H1 (cell line): ENCODE measurements around the gene MBD3. TPM values are rescaled to one million over a fixed set of nuclear protein-coding genes. Genes with fewer than 3 reads are reported as not detected.

Experiments
- CTCF ChIA-PET: fragments of 300-600 bp; sonication (Branson Sonifier 250); formaldehyde crosslinking; loops from one replicate; lab custom pipeline; 2021; ENCODE audit not compliant: partially characterized antibody; lab: Charles Lee
- POLR2A ChIA-PET: fragments of 300-600 bp; sonication (Branson Sonifier 250); formaldehyde crosslinking; loops from one replicate; lab custom pipeline; 2021; ENCODE audit warnings: inconsistent platforms; ENCODE audit not compliant: partially characterized antibody; lab: Charles Lee
- DNase-seq, 2 experiments: peaks; one replicate each; pipeline versions ENCODE4 v3.0.0 to v3.0.0-alpha.2; 2010 to 2022; ENCODE audit warnings: low spot score in 2 of 2, low read depth in 1 of 2, mixed read lengths in 1 of 2
- FAIRE-seq: peaks from 2 replicates; lab custom pipeline; 2011; peaks lifted over from hg19 to GRCh38; lab: Jason Lieb, UNC
- H2AFZ ChIP-seq: 2 replicates; pipeline ENCODE4 v1.8.1; 2012; ENCODE audit warnings: low read length, inconsistent platforms
- H2AK5ac ChIP-seq: 2 replicates; pipeline ENCODE4 v1.6.1; 2013; ENCODE audit warnings: low read depth, low read length
- H2BK120ac ChIP-seq: replicated peaks from 2 replicates; pipeline ENCODE3; 2013; ENCODE audit warnings: low read depth, low read length, inconsistent platforms
- H2BK12ac ChIP-seq: 2 replicates; pipeline ENCODE4 v1.6.1; 2013; ENCODE audit warnings: low read depth, low read length
- H2BK15ac ChIP-seq: 2 replicates; pipeline ENCODE4 v1.6.1; 2013; ENCODE audit warnings: low read length
- H2BK20ac ChIP-seq: 2 replicates; pipeline ENCODE4 v1.6.1; 2013; ENCODE audit warnings: low read length
- H2BK5ac ChIP-seq: 2 replicates; pipeline ENCODE4 v1.6.1; 2013; ENCODE audit warnings: low read depth, low read length
- H3K14ac ChIP-seq: 2 replicates; pipeline ENCODE4 v1.6.1; 2013; ENCODE audit warnings: inconsistent platforms; ENCODE audit not compliant: insufficient read length
- H3K18ac ChIP-seq: 2 replicates; pipeline ENCODE4 v1.6.1; 2013; ENCODE audit warnings: low read length; ENCODE audit errors: extremely low read depth
- H3K23ac ChIP-seq: 2 replicates; pipeline ENCODE4 v1.6.1; 2013; ENCODE audit warnings: inconsistent platforms; ENCODE audit not compliant: insufficient read length
- H3K23me2 ChIP-seq: 2 replicates; pipeline ENCODE4 v1.6.1; 2013; ENCODE audit warnings: low read depth, low read length
- H3K27ac ChIP-seq: 2 replicates; pipeline ENCODE4 v1.6.1; 2011; ENCODE audit warnings: low read depth, low read length, inconsistent platforms
- H3K27me3 ChIP-seq, 4 experiments: replicated peaks in 1 of 4; 1 replicate in 1 of 4; 2 replicates in 3 of 4; pipeline versions ENCODE4 v1.6.1 to v1.8.1; 2011 to 2013; ENCODE audit warnings: low read length in 3 of 4, mild to moderate bottlenecking in 3 of 4, inconsistent platforms in 2 of 4, mixed read lengths in 2 of 4, moderate library complexity in 1 of 4; ENCODE audit not compliant: control insufficient read depth in 3 of 4, insufficient read depth in 3 of 4; ENCODE audit errors: extremely low read depth in 1 of 4
- H3K36me3 ChIP-seq, 4 experiments: 2 replicates each; pipeline versions ENCODE4 v1.6.1 to v1.8.1; 2011 to 2013; ENCODE audit warnings: mild to moderate bottlenecking in 4 of 4, low read length in 3 of 4, moderate library complexity in 2 of 4, control low read depth in 1 of 4, inconsistent platforms in 1 of 4; ENCODE audit not compliant: insufficient read depth in 4 of 4, control insufficient read depth in 2 of 4
- H3K4ac ChIP-seq: replicated peaks from 2 replicates; pipeline ENCODE3; 2013; ENCODE audit warnings: low read length, low read depth, mixed read lengths, inconsistent platforms; ENCODE audit not compliant: insufficient read length
- H3K4me1 ChIP-seq, 4 experiments: replicated peaks in 1 of 4; 1 replicate in 1 of 4; 2 replicates in 3 of 4; pipeline versions ENCODE4 v1.6.1 to v1.8.1; 2011 to 2013; ENCODE audit warnings: low read length in 3 of 4, inconsistent platforms in 2 of 4, mixed read lengths in 1 of 4; ENCODE audit not compliant: insufficient read depth in 4 of 4, control insufficient read depth in 3 of 4
- H3K4me2 ChIP-seq, 2 experiments: 2 replicates each; pipeline versions ENCODE4 v1.6.1 to v1.8.1; 2011 to 2013; ENCODE audit warnings: low read depth in 2 of 2, low read length in 2 of 2, control low read depth in 1 of 2, inconsistent platforms in 1 of 2, mild to moderate bottlenecking in 1 of 2; ENCODE audit not compliant: insufficient read depth in 1 of 2
- H3K4me3 ChIP-seq, 4 experiments: fragments of 200-600, 300-600 bp in 1 of 4; sonication (generic), shearing (Covaris generic), sonication (Bioruptor Twin) in 1 of 4; 2 replicates each; pipeline versions ENCODE4 v1.5.1 to v1.8.1; 2011 to 2016; ENCODE audit warnings: low read length in 4 of 4, low read depth in 3 of 4, control low read depth in 2 of 4, inconsistent platforms in 2 of 4, mild to moderate bottlenecking in 2 of 4, mixed read lengths in 1 of 4, moderate library complexity in 1 of 4; ENCODE audit not compliant: insufficient read depth in 2 of 4; ENCODE audit errors: extremely low read depth in 1 of 4
- H3K56ac ChIP-seq: replicated peaks from 2 replicates; pipeline ENCODE3; 2013; ENCODE audit warnings: low read depth, mild to moderate bottlenecking, mixed read lengths, low read length, inconsistent platforms; ENCODE audit not compliant: insufficient read length
- H3K79me1 ChIP-seq: 2 replicates; pipeline ENCODE4 v1.6.1; 2013; ENCODE audit warnings: low read depth, low read length, control low read depth
- H3K79me2 ChIP-seq, 2 experiments: 2 replicates each; pipeline versions ENCODE4 v1.6.1 to v1.8.1; 2012 to 2013; ENCODE audit warnings: low read length in 2 of 2, mild to moderate bottlenecking in 2 of 2, inconsistent platforms in 1 of 2; ENCODE audit not compliant: insufficient read depth in 2 of 2, control insufficient read depth in 1 of 2
- H3K9ac ChIP-seq, 4 experiments: replicated peaks in 1 of 4; 1 replicate in 1 of 4; 2 replicates in 3 of 4; pipeline versions ENCODE4 v1.6.1 to v1.8.1; 2011 to 2013; ENCODE audit warnings: low read depth in 3 of 4, low read length in 3 of 4, control low read depth in 2 of 4, mild to moderate bottlenecking in 2 of 4, moderate library complexity in 2 of 4, inconsistent platforms in 1 of 4; ENCODE audit errors: extremely low read depth in 1 of 4
- H3K9me3 ChIP-seq, 2 experiments: 2 replicates each; pipeline versions ENCODE4 v1.6.1 to v1.8.1; 2012 to 2013; ENCODE audit warnings: mild to moderate bottlenecking in 2 of 2, moderate library complexity in 2 of 2, control low read depth in 1 of 2, inconsistent platforms in 1 of 2, low read depth in 1 of 2, low read length in 1 of 2, mixed read lengths in 1 of 2; ENCODE audit not compliant: insufficient read depth in 2 of 2
- H4K20me1 ChIP-seq, 2 experiments: replicated peaks in 1 of 2; 2 replicates each; pipeline versions ENCODE3 to v1.8.1; 2011 to 2013; ENCODE audit warnings: inconsistent platforms in 2 of 2, low read length in 2 of 2, mild to moderate bottlenecking in 1 of 2; ENCODE audit not compliant: insufficient read depth in 2 of 2, control insufficient read depth in 1 of 2
- H4K5ac ChIP-seq: 2 replicates; pipeline ENCODE4 v1.6.1; 2013; ENCODE audit warnings: low read length, low read depth, mixed read lengths, inconsistent platforms; ENCODE audit not compliant: insufficient read length
- H4K8ac ChIP-seq: 2 replicates; pipeline ENCODE4 v1.8.0; 2013; ENCODE audit warnings: mild to moderate bottlenecking, moderate library complexity, low read length, inconsistent platforms; ENCODE audit not compliant: insufficient read depth; ENCODE audit errors: extremely low read depth
- H4K91ac ChIP-seq: replicated peaks from 2 replicates; pipeline ENCODE3; 2013; ENCODE audit warnings: low read length, mixed read lengths, inconsistent platforms; ENCODE audit not compliant: insufficient read length
- CEBPB ChIP-seq: IDR thresholded peaks from 2 replicates; pipeline ENCODE4 v1.6.1; 2012; ENCODE audit warnings: low read depth, low read length
- HDAC6 ChIP-seq: IDR thresholded peaks from one replicate; pipeline ENCODE4 v1.7.1; 2012; ENCODE audit warnings: low read depth, mild to moderate bottlenecking, inconsistent platforms, low read length, moderate library complexity
- KDM4A ChIP-seq: IDR thresholded peaks from one replicate; pipeline ENCODE4 v1.7.1; 2012; ENCODE audit warnings: low read depth, mild to moderate bottlenecking, moderate library complexity, low read length, inconsistent platforms; ENCODE audit not compliant: severe bottlenecking
- RBBP5 ChIP-seq: IDR thresholded peaks from 2 replicates; pipeline ENCODE4 v1.7.1; 2012; ENCODE audit warnings: low read depth, mild to moderate bottlenecking, inconsistent platforms, low read length, moderate library complexity, borderline replicate concordance
- SP4 ChIP-seq: IDR thresholded peaks from 2 replicates; pipeline ENCODE4 v1.6.1; 2012; ENCODE audit warnings: low read length, inconsistent platforms
- WGBS, 2 experiments: shearing (Covaris generic) in 1 of 2; methylation state at CpG; one replicate each; pipeline versions ENCODE4 v1.1.6 to v1.1.7; 2013 to 2015; ENCODE audit warnings: low lambda C conversion rate in 2 of 2, mixed read lengths in 2 of 2, inconsistent platforms in 1 of 2, low coverage in 1 of 2, missing lambda C conversion rate in 1 of 2; ENCODE audit not compliant: insufficient replicate concordance in 2 of 2, insufficient coverage in 1 of 2, insufficient read length in 1 of 2; ENCODE audit errors: extremely low coverage in 1 of 2, missing lambda C conversion rate in 1 of 2; 5-methylcytosine and 5-hydroxymethylcytosine counted together
- polyA plus RNA-seq, 7 experiments: library from polyadenylated mRNA; depleted of rRNA in 3 of 7; stranded (reverse) in 5 of 7; unstranded in 2 of 7; fragments of >200 nt in 5 of 7; fragments of 200-250 nt in 2 of 7; gene quantifications; 1 replicate in 5 of 7; 2 replicates in 1 of 7; 4 replicates in 1 of 7; pipeline versions ENCODE4 v1.2.1 to v1.2.3, GENCODE V29; 2011 to 2013; ENCODE audit warnings: missing spikeins in 2 of 7, mixed read lengths in 2 of 7
- total RNA-seq: library from RNA; stranded (reverse); fragmentation: NEBNext Ultra II Directional; extraction: Animal tissue kit (Norgen Biotek cat#: 25700); gene quantifications from 2 replicates; pipeline ENCODE4 v1.2.1, GENCODE V29; 2021

Gene MBD3
- total and polyA plus RNA-seq, 2 of the 8 experiments (the other 6 are each of a cell fraction or from before 2014, with no cell fraction given): 88.2 to 110 TPM

GRCh38 chr19:1626417-1627010 is 33.8 kb upstream of the MBD3 start:
- Histone ChIP-seq H2BK5ac (no peak overlapping the region), H2BK12ac (no peak overlapping the region), H3K4ac (no peak overlapping the region), H3K9ac (no peak overlapping the region), H3K56ac (no peak overlapping the region), H4K91ac (no peak overlapping the region), H3K14ac (no peak overlapping the region), H3K79me1 (peaks cover 10% of the 10 kb centered on the region; the same call in 1 of the 2 replicates), H3K23me2 (no peaks in the 10 kb centered on the region), H3K4me3 (no peak overlapping the region), H3K18ac (no peak overlapping the region), H3K36me3 (peaks cover 8 to 45% (median 33%) of the 10 kb centered on the region in 4 experiments), H3K27me3 (no peaks in the 10 kb centered on the region), H2AFZ (no peak overlapping the region), H3K9me3 (no peaks in the 10 kb centered on the region), H3K79me2 (peaks cover 0 to 8% of the 10 kb centered on the region in 2 experiments; a peak in 1 of 4 replicates), H3K4me2 (no peak overlapping the region), H2BK120ac (no peak overlapping the region), H2AK5ac (no peak overlapping the region), H2BK20ac (no peak overlapping the region), H3K4me1 (peaks cover 0 to 3% (median 0%) of the 10 kb centered on the region in 4 experiments; a peak in 3 of 7 replicates), H3K27ac (no peak overlapping the region), H3K23ac (no peak overlapping the region), H2BK15ac (no peak overlapping the region), H4K5ac (no peak overlapping the region), H4K20me1 (peaks cover 18 to 22% of the 10 kb centered on the region in 2 experiments), H4K8ac (peak overlapping the region; percentile 68; the same call in 1 of the 2 replicates)
- no peak for DNase-seq
- no peak for FAIRE-seq
- ChIA-PET CTCF (interaction anchor here (0.6 to 3.5 kb wide), 6 partner anchors 10 to 1674 kb away, joined by 3 to 9 read pairs (median 4); no protein-coding TSS in a partner anchor), POLR2A (interaction anchor here (1.0 to 2.0 kb wide), 6 partner anchors 8 to 80 kb away, joined by 3 to 6 read pairs (median 4); no protein-coding TSS in a partner anchor)
- 91% methylated on average over 28 of the region's 32 CpGs; no CpG with 5 or more reads in 1 of the 2 experiments for WGBS, 2 experiments
- TF ChIP-seq SP4: no peak
- TF ChIP-seq RBBP5: no peak
- no peak for TF ChIP-seq CEBPB
- TF ChIP-seq HDAC6: no peak
- no peak for TF ChIP-seq KDM4A
